ENCODE results near the gene PNPLA2.

PNPLA2 gene

GRCh38 chr11:786235-787083 lies 32.3 kb upstream of the PNPLA2 start:
- DNase-seq = no peak

- no peak for DNase-seq
Measured at GRCh38 chr11:787084-787675, 31.5 kb upstream of the PNPLA2 start.

- DNase-seq = no peak
Measured at GRCh38 chr11:788009-788640, 30.6 kb upstream of the PNPLA2 start.

GRCh38 chr11:788953-789940 lies 29.5 kb upstream of the PNPLA2 start:
- no peak for DNase-seq

GRCh38 chr11:789943-790342 lies 28.8 kb upstream of the PNPLA2 start, which contains the start of gene CEND1:
Gene CEND1 (minus strand): TSS chr11:790090. CDS start chr11:788576, 1,514 bp downstream.
- no peak for DNase-seq

GRCh38 chr11:790721-791564 lies 27.8 kb upstream of the PNPLA2 start:
- no peak for DNase-seq

- no peak for DNase-seq
Measured at GRCh38 chr11:791658-792534, 26.8 kb upstream of the PNPLA2 start.

GRCh38 chr11:792535-792821 lies 26.2 kb upstream of the PNPLA2 start:
- no peak for DNase-seq

- no peak for DNase-seq
Measured at GRCh38 chr11:792873-793272, 25.8 kb upstream of the PNPLA2 start.

GRCh38 chr11:793556-793955 lies 25.2 kb upstream of the PNPLA2 start:
- no peak for DNase-seq

- no peak for DNase-seq
Measured at GRCh38 chr11:794013-794765, 24.5 kb upstream of the PNPLA2 start.

- no peak for DNase-seq
Measured at GRCh38 chr11:794766-795633, 23.7 kb upstream of the PNPLA2 start.

GRCh38 chr11:795634-796564 lies 22.8 kb upstream of the PNPLA2 start:
- peak; percentile 68 for DNase-seq

- DNase-seq = no peak
Measured at GRCh38 chr11:796565-797295, 22.0 kb upstream of the PNPLA2 start.

- peak; percentile 50 for DNase-seq
Measured at GRCh38 chr11:797296-798092, 21.2 kb upstream of the PNPLA2 start.

GRCh38 chr11:798093-798713 lies 20.5 kb upstream of the PNPLA2 start, which contains the start of gene SLC25A22:
Gene SLC25A22 (minus strand): TSS chr11:798281. CDS start chr11:795006, 3,275 bp downstream.
- peak; percentile 79 for DNase-seq

Data from activated T-cell treated with anti-CD3 and anti-CD28 coated beads for 4 hours (primary cell).